Liver (tissue), 3 donors: ENCODE data around the gene SPAG17.
A peak's percentile ranks its signal among the peaks of the same experiment; 100 is the strongest.

ENCODE experiments used
- CTCF ChIP-seq: fragments of 150-350 bp; IDR thresholded peaks from 2 replicates; pipeline ENCODE4 v1.5.1; 2017; ENCODE audit warnings: improper control_type of control experiment, low read depth, low read length; ENCODE audit not compliant: missing input control
- EGR1 ChIP-seq, 2 donors: IDR thresholded peaks; 2 replicates each; pipeline ENCODE4 v1.6.1; 2016 to 2018; ENCODE audit warnings: antibody characterized with exemption in 2 of 2, low read depth in 2 of 2
- FOXA2 ChIP-seq: IDR thresholded peaks from 2 replicates; pipeline ENCODE4 v1.6.1; 2016; ENCODE audit warnings: antibody characterized with exemption
- HNF4A ChIP-seq, 2 donors: conservative IDR thresholded peaks; 2 replicates each; pipeline ENCODE4 v1.6.1; 2016; ENCODE audit warnings: antibody characterized with exemption in 2 of 2, mild to moderate bottlenecking in 2 of 2
- HNF4G ChIP-seq: IDR thresholded peaks from 2 replicates; pipeline ENCODE4 v1.6.1; 2016; ENCODE audit warnings: antibody characterized with exemption
- JUND ChIP-seq, 2 donors: IDR thresholded peaks; 2 replicates each; pipeline ENCODE4 v1.6.1; 2016; ENCODE audit warnings: antibody characterized with exemption in 2 of 2
- MAX ChIP-seq: IDR thresholded peaks from 2 replicates; pipeline ENCODE4 v1.6.1; 2016; ENCODE audit warnings: antibody characterized with exemption
- REST ChIP-seq: IDR thresholded peaks from 2 replicates; pipeline ENCODE4 v1.6.1; 2016; ENCODE audit warnings: antibody characterized with exemption, mild to moderate bottlenecking
- SP1 ChIP-seq: IDR thresholded peaks from 2 replicates; pipeline ENCODE4 v1.6.1; 2018; ENCODE audit warnings: antibody characterized with exemption, mild to moderate bottlenecking
- TAF1 ChIP-seq: conservative IDR thresholded peaks from 2 replicates; pipeline ENCODE4 v1.6.1; 2016; ENCODE audit warnings: antibody characterized with exemption, mild to moderate bottlenecking
- YY1 ChIP-seq: IDR thresholded peaks from 2 replicates; pipeline ENCODE4 v1.6.1; 2016; ENCODE audit warnings: antibody characterized with exemption, mild to moderate bottlenecking
- ZBTB33 ChIP-seq: IDR thresholded peaks from 2 replicates; pipeline ENCODE4 v1.6.1; 2016; ENCODE audit warnings: antibody characterized with exemption
- donor health status: healthy.
- donor health status: healthy.

- TF ChIP-seq CTCF (no peak), JUND (IDR thresholded peaks at IDR 0.05) (peak in 1 of 2 donors; percentile 3), ZBTB33 (no peak), TAF1 (peak; percentile 56), SP1 (peak; percentile 81), HNF4A (conservative IDR thresholded peaks at IDR 0.05) (peak; percentile 39 to 54), MAX (peak; percentile 98), HNF4G (no peak), REST (peak; percentile 75), FOXA2 (no peak), YY1 (peak; percentile 54), EGR1 (IDR thresholded peaks at IDR 0.05; ENCODE audit: low read depth in 2 of 2) (peak; percentile 85 to 92)
Observed at GRCh38 chr1:117929343-117930172, 255.5 kb downstream of the SPAG17 start, which contains the start of the genes GDAP2 and WDR3.
